Measurements from ENCODE around the gene PGF.

- TF ChIP-seq CTCF (IDR thresholded peaks at IDR 0.05) (no peak), ZFX (IDR thresholded peaks at IDR 0.05; ENCODE audit: borderline replicate concordance) (no peak)
These were observed 22.9 kb downstream of the PGF start for GRCh38 chr14:74932401-74932901.
